Hepatocyte (in vitro differentiated cells): Measurements from ENCODE around the gene RAI1.

Experiments
- CTCF ChIP-seq: fragments of 200-600 bp; sonication (generic); IDR thresholded peaks from 2 replicates; pipeline ENCODE4 v1.5.1; 2016; ENCODE audit warnings: antibody characterized with exemption, mild to moderate bottlenecking; ENCODE audit not compliant: poor library complexity
- EZH2phosphoT487 ChIP-seq: fragments of 200-600 bp; sonication (generic); IDR thresholded peaks from one replicate; pipeline ENCODE4 v1.6.1; 2018; ENCODE audit warnings: antibody characterized with exemption, mild to moderate bottlenecking, low read depth, moderate library complexity; ENCODE audit not compliant: unreplicated experiment, severe bottlenecking

GRCh38 chr17:17679243-17679642, 2.0 kb upstream of the RAI1 start:
- TF ChIP-seq CTCF (no peak), EZH2phosphoT487 (no peak)
